Stimulated activated CD4-positive, alpha-beta T cell treated with anti-CD3 and anti-CD28 coated beads, Interleukin-2, amount 100 ng/mL, for 24 hours (primary cell): ENCODE data around the gene GRM7.

Source experiments
- DNase-seq, 2 donors: peaks; one replicate each; pipeline ENCODE4 v3.0.0-alpha.2; 2020

Gene GRM7

DNA sequence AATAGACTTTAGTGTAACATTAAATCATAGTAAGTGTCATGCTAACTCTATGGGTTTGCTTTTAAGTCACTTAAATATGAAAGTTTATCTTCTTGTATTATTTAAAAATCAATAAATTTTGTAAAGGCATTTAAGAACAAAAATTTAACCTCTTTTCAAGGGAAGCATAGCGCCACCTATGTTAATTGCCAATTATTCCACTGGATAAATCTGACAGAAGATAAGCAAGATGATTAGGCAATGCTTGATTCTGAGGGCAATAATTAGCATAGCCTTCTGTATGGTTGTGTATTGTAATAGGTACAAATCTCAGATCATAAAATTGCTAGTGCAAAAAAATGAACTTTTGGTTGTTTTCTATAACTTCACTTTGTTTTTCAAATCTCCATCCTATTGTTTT is 560.1 kb downstream of the GRM7 start:
- DNase-seq: no peak

DNA sequence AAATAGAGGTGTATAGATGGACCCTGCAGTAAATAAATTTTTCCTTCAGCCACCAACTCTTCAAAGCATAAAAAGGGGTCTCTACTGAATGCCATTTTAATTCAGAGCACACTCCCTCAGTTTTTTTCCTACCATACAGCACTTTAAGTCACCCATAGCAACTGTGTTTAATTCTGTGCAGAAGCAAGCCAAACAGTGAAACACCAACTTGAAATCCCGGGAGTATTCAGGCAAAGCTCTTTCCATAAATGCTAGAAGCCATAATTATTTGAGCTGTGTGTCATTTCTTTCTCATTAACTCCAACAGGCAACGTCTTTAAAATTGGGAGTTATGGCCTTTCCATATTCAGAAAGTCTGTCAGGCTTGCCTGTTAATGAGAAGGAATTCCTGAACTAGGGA is 562.1 kb downstream of the GRM7 start:
- no peak for DNase-seq

DNA sequence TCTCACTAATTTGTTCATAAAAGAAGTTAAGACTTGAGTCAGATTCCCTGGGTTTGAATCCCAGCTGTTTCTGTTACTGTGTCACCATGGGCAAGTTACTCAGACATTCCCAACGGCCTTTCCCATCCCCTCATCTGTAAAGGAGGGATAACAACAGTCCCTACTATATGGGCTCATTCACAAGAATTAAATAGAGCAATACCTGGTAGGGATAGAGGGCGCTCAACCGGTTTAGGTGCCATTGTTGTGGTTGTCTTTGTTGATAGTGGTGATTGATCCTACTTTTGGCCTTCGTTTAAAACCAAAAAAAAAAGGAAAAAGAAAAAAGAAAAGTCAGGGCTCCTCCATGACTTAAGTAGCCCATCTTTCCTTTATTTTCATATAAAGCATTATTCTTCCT is 563.1 kb downstream of the GRM7 start:
- DNase-seq: no peak

DNA sequence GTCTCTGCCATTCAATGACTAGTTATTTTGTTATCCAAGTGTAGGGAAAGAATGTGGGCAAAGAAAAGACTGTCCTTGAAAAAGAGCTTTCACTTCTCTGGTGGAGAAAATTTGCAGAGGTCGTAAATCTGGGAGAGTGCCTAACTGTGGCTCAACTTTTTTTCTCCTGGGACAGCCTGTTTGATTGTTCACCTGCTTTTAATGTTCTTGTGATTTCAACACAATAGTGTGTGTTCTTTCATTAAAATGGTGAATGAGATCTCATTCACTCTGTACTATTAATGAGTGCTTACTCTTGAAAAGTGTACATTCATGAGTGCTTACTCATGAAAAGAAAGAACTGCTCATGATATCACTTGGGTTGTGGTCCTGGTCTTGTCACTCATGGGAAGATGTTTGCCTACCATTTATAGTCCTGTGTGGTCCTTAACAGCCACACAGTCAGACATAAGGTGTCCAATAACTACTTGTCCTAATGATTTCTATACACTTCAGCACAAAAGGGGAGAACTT is 567.3 kb downstream of the GRM7 start:
- no peak for DNase-seq

DNA sequence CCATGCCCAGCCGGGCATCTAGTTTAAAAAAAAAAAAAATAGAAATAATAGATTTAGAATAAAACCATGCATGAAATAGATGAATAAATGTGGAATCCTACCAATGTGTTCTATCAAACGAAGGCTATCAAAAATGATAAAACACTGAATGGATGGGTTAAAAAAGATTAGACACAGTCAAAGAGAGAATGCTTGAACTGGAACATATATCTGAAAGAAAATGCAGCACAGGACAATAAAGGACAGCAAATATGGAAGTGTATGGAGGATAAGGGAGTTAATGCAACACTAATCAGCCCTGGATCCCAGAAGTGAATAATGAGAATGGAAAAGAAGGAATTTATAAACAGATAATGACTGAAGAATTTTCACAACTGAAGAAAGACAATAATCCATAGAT is 571.7 kb downstream of the GRM7 start:
- DNase-seq: no peak

DNA sequence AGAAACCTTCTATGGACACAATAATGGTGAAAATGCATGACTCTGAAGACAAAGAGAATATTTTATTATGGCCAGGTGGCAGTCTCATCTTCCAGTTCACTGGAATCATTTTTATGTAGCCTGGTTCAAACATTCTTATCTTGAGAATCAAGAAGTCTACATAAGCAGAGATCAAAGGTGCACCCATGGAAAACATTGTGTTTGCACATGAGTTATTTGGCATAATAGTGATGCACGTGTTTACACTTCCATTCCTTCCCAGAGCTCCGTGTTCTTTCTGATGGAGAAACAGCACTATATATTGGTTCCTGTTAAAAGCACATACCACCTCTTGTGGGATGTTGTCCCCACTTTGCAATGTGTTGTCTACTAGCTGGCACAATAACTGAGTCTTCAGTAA is 572.2 kb downstream of the GRM7 start:
- DNase-seq: no peak

DNA sequence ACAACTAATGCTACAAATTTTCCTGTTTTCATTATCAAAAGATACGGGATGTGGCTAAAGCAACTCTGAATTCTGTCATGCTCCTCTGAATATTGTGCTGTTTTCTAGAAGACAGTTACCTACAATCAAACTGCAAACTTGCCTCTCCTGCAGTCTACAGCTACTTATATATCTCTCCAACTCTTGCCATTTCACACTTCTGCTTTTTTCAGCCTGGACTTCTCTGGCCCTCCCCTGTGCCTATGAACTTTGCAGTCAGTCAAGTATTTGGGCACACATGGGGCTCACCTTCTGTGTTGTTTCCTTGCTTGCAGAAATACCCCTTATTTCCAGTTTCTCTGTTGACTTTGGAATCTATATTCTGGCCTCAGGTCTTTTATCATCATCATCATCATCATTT is 575.6 kb downstream of the GRM7 start:
- DNase-seq: no peak

DNA sequence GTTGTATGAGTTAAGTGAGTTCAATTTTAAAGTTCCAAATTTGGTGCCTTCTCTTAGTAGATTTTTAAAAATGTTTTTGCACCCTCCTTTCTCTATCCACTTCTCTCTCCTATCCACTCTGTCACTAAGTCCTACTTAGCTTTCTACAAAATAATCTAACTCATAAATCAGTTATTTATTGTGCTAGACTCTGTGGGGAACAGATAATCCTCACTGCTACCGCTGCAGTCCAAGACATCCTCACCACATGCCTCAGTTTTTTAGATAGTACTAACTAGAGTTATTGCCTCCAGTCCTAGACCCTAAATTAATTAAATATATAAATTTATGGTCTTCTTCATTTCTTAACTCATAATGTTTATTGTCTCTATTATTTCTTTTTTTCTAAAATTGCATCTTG is 576.3 kb downstream of the GRM7 start:
- no peak for DNase-seq

DNA sequence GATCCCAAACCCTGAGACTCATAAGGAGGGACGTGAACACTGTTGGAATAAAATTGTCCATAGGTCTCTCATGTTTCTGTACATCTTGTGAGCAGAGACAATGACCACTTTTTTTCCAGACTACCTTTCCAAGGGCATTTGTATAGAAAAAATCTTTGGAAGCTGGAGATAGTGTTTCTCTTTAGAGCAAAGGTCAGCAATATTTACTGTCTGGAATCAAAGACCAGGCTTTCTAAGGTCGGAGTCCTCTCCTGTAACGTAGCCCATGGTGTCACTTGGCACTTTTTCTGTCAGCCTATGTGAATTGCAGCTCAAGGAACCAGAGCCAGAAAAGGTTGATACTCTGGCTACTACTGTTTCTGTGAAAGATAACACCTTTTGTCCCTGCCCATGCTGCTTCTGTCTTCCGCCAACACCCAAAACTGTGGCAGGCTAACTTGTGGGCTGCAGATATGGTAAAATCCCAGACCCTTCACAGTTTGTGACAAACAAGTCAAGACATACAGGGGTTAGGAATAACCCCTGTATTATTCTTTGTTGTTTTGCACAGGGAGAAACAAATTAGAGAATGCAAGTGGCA is 578.3 kb downstream of the GRM7 start:
- no peak for DNase-seq

DNA sequence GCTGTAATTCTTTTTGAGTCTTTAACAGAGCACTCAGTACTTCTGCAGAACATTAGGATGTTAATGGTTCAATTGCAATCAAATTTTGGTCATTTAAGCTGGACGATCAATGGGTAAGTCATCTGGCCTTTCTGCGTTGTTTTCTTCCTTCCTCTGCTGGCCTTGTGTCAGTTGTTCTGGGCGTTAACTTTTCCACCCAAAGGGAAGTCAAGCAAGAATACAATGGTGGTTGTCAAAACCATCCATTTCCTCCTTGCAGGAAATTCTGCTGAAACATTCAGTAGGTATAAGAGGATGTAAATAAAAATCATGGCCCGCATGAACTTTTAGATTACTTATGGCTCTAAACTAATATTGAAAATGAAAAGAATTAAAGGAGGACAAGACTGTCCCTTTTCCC is 584.0 kb downstream of the GRM7 start:
- DNase-seq: no peak

DNA sequence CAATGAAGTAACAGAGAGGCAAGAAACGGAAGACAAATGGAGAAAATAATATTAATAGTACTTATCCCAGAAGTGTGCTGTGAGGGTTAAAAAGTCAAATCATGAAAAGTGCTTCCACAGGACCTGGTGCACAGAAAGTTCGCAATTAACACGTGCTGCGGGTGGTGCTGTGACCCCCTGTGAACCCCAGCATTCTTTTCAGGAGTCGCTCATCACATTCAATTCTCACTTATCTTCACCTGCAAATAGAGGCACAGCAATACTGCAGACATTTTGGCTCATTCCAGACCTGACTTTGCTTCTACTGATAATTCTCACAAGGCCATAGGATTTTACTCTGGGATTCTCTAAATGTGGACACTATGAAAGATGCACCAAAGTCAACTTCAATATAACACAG is 584.4 kb downstream of the GRM7 start:
- no peak for DNase-seq

DNA sequence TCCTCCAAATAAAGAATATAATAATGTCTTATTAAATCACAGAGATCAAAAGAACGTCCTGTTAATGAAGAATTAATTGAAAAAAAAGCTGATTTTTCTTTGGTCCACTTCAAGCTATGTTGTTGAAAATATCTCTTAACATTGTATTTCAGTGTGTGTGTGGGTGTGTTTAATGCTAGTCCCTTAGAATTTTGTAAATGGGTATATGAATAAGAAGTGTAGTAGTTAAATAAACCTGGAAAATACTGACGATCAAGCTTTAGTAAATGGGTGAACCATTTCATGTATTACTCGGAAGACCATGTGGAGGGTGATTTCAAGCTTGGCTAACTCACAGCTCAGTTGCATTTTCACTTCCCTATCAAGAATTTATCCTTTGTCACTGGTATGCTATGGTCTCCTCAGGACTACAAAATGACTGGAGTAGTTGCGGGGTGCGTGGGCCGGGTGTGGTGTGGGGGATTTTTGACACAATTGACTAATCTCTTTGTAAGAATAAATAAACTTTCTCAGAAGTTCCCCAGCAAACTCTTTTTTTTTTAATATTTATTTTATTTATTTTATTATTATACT is 586.4 kb downstream of the GRM7 start:
- DNase-seq: no peak

DNA sequence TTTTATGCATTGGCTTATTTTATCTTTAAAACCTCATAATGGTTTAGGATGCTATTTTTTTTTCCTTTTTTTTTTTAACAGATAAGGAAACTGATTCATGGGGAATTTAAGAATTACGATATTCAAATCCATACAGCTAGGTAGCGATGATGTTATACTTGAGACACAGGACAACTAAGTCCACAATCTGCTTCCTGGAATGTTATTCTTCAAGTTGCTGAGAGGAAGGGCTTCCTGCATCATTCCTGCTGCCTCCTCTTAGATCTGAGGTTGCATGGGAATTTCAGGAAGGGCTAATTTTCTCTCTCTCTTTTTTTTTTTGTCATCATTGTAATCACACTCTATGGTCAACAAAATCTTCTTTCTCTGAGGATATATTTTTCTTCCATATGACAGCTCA is 595.5 kb downstream of the GRM7 start:
- no peak for DNase-seq

DNA sequence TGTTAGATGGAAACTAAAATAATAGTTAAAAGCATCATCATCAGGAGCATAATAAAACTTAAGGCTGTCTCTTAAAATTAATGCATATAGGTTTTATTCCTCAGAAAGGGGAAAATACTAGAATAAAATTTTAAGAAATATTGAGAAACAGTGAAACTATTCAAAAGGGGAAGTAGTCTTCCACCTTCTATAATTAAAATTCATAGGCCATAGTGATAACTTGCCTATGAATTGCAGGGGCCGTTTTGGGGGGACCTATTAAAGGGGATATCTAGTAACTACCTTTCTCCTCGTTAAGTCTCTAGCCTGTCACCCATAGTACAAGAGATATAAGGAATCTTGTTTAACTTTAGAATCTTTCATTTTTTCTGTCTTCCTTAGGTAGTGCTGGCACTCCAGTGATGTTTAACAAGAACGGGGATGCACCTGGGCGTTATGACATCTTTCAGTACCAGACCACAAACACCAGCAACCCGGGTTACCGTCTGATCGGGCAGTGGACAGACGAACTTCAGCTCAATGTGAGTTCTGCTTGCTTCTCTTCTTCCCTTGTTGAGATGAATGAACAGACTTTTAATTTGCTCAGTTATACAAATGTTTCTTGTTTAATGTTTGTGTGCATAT is 600.4 kb downstream of the GRM7 start:
- DNase-seq: no peak

DNA sequence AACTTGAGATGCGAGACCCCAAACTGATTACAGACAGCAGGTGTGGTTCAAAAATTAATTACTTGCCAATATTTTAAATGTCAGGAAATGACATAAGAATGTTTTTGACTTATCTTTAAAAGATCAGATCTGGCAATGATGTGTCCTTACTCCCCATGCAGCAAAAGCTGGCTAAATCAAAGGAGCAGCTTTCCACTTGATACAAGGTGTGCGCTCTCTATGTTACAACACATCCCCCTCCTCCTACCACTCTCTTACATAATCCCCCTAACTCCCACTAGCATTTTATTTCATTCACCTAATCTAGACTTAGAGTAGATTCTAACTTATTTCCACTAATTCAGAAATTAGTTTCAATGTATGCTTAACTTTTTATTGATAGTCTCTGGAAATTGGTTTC is 609.0 kb downstream of the GRM7 start:
- DNase-seq: no peak

DNA sequence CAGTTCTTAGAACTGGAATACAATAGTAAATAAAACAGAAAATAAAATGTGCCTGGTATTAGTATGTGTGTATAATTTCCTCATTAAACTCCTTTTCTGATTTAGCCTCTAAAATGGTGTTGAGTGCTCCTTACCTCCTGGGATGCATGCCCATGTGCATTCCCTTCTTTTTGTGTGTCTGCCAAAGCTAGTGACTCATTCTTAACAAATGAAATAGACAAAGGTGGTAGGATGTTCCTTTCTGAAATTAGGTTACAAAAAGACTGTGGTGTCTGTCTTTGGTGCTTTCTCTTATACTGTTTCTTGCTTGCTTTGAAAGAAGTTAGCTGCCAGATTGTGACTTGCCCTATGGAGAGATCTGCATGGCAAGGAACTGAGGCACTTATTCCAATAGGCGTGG is 623.7 kb downstream of the GRM7 start:
- DNase-seq: no peak

DNA sequence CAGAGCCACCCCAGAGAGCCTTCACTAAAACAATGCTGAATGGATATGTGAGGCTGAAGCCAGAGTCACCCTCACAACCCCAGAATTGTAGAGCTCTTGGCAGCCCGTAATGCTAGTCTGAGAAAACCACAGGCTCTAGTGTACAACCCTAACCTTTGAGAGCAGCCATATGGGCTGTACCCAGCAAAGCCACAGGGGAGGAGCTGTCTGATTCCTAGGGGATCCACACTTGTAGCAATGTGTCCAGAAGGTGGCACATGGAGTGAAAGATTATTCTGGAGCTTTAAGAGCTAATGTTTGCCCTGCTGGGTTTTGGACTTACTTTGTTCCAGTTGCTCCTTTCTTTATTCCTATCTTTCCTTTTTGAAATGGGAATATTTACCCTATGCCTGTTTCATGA is 626.8 kb downstream of the GRM7 start:
- DNase-seq: no peak

DNA sequence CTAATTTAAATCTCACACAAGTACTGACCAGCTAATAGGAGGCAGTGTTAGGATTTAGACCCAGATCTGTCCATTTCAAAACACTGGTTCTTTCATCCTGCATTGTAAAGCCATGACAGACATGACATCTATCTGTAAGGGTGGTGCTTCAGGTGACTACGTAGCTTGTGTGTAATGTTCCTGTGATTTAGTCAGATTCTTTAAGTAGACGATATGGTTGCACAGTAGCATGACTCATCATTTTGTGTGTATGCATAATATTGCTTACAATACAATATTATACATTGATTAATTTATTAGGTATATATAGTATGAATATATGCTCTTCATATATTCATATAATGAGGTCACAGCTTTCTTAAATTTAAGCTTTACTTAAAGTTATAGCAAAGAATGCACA is 628.5 kb downstream of the GRM7 start:
- DNase-seq: no peak

DNA sequence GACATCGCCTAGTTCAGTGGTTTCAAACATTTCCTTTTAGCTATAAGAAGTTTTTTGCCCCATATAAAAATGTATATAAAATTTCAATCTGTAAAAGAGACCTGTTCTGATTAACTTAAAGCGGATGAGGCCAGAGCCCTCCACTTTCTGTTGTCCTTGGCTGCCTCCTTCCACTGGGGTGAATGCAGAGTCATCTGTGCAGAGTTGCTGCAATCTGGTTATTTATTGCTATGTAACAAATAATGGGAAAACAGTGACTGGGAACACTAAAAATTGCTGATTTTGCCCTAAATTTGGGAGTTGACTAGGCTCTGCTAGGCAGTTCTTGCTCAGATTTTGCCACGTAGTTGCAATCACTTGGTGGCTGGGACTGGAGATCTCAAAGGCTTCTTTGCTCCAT is 637.8 kb downstream of the GRM7 start:
- no peak for DNase-seq

DNA sequence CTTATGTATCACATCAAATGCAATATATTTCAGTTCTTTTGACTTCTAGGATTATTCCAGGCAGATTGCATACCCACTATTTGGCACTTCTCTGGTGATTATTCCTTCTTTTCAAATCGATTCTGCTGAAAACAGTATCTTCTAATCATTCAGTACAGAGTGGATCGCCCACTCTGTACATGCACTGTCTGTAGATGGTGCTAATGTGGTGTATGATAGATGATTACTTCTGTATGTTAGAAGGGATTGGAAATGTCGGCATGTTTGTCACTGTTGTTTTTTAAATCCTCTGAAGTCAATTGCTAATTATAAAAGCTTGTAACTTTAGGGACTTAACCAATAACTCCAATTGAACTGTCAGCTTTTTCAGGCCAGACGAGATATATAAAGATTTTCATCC is 642.5 kb downstream of the GRM7 start:
- no peak for DNase-seq

DNA sequence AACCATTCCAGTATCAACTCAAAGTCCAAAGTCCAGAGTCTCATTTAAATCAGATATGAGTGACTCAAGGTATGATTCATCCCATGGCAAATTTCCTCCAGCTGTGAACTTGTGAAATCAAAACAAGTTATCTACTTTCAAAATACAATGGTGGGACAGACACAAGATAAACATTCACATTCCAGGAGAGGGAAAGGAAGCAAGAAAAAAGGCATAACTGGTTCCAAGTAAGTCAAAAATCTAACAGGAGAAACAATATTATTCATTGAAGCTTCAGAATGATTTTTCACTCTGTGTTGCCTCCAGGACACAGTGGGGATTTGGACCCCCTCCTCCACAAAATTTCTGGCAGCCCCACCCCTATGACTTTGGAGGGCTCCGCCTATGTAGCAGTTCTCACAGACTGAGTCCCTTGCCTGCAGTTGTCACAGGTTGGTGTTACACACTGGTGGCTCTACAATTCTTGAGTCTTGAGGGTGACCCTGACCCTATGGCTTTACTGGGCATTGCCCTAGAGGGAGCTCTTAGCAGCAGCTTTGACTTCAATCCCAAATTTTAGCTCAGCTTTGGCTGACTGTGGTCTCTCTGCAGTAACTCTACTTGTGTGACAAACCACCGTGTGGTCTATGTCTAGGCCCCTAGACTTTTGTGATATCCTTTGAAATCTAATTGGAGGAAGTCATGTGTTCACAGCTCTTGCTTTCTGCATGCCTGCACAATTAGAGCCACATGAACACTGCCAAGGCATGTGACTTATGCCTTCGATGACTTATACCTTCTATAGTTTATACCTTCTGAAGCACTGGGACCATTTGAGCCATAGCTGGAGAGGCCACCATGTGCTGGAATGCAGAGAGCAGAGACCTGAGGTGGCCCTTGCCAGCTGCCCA is 644.2 kb downstream of the GRM7 start:
- no peak for DNase-seq

DNA sequence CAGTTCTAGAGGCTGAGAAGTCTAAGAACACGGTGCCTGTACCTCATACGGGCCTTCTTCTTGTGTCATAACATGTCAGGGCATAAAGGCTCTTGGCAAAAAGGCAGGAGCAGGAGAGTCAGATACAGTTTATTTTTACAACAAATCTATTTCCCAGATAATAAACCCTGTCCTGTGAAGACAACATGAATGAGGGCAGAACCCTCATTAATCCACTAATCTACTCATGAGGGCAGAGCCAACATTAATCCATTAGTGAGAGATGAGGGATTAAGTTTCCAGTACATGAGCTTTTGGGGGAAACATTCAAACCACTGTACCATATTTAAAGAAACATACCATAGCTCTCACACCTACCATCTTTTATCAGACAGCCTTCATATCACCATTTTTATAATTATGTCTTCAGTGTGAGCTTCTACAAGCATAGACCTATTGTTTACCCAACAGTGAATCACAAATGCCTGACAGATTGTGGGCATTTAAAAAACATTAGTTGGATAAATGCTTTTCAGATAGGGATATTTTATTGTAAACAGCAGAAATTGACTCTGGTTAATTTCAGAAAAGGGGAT is 645.8 kb downstream of the GRM7 start:
- DNase-seq: no peak

DNA sequence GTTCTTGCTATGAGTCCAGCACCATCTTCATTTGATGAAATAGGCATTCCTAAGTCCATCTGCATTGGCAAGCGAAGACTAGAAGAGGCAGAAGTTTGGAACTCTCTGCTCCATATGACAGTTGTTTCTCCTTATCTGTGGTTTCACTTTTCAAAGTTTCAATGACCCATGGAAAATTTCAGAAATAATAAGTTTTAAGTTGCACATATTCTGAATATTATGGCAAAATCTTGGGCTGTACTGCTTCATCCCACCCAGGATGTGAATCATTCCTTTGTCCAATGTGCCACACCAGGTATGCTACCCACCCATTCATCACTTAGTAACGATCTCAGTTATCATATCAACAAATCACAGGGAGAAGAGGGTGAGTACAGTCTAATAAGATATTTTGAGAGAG is 647.9 kb downstream of the GRM7 start:
- DNase-seq: no peak

DNA sequence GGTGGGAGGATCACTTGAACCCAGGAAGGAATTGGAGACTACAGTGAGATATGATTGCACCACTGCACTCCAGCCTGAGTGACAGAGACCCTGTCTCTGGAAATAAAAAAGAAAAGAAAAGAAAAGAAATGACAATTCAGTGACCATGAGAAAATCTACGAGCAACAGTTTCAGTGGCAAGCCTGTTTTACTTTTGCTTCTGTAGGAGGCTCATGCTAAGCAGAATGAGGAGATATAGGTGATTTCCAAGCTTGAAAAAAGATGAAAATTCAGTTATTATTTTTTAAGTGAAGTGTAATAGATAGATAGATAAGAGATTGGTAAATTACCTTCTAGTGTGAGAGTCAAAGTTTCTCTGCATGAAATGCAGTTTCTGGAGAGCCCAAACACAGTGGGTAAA is 651.1 kb downstream of the GRM7 start:
- DNase-seq: no peak
